Measurements from ENCODE around the gene TMEM91.

DNA sequence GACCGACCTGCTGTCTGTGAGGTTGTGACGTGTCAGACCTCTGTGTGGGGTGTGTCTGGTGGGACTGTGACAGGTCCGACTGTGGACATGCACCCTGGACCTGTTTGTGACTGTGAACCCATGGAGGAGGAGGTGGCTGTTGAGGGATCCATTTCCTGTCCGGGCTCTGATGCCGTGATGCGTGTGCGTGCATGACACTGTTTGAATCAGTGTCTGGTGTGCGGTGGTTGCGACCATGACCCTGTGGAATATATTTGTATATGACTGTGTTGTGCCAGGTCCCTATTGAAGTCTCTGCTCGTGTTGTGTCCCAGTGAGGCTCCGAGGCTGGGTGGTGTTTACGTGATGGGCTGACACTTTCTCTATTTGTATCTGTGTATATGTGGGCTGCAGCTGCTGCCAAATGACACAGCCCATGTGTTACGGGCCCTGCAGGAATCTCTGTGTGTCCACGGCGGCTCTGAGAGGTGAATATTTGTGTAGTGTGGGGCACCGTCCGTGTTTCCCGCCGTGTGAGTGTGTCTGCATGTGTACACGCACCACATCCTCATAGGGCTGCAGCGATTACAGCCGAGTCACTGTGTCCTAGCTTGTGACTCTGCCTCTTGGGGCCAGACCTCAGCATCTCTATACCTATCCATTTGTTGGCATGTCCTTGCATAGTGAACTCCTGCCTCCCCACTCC, 48.0 kb upstream of the TMEM91 start:
- TF ChIP-seq, protein P1, sequence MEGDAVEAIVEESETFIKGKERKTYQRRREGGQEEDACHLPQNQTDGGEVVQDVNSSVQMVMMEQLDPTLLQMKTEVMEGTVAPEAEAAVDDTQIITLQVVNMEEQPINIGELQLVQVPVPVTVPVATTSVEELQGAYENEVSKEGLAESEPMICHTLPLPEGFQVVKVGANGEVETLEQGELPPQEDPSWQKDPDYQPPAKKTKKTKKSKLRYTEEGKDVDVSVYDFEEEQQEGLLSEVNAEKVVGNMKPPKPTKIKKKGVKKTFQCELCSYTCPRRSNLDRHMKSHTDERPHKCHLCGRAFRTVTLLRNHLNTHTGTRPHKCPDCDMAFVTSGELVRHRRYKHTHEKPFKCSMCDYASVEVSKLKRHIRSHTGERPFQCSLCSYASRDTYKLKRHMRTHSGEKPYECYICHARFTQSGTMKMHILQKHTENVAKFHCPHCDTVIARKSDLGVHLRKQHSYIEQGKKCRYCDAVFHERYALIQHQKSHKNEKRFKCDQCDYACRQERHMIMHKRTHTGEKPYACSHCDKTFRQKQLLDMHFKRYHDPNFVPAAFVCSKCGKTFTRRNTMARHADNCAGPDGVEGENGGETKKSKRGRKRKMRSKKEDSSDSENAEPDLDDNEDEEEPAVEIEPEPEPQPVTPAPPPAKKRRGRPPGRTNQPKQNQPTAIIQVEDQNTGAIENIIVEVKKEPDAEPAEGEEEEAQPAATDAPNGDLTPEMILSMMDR (IDR thresholded peaks at IDR 0.05), result no peak
- TF ChIP-seq POLR2A (IDR thresholded peaks at IDR 0.05), result no peak
